Mesenchymal stem cell (in vitro differentiated cells and primary cell): ENCODE measurements around the gene LRFN2.

Experiments
- DNase-seq: peaks from one replicate; pipeline ENCODE4 v3.0.0-alpha.2; 2013
- H2AFZ ChIP-seq: one replicate; pipeline ENCODE4 v1.6.1; 2013; ENCODE audit warnings: low read depth, mild to moderate bottlenecking, control low read depth, inconsistent platforms, low read length, moderate library complexity
- H2AK5ac ChIP-seq: 2 replicates; pipeline ENCODE4 v1.6.1; 2013; ENCODE audit warnings: low read length, moderate library complexity, mild to moderate bottlenecking, inconsistent platforms; ENCODE audit not compliant: severe bottlenecking
- H2BK120ac ChIP-seq: one replicate; pipeline ENCODE4 v1.6.1; 2013; ENCODE audit warnings: low read depth, mild to moderate bottlenecking, inconsistent platforms, low read length, moderate library complexity
- H2BK12ac ChIP-seq, 2 experiments: one replicate each; pipeline ENCODE4 v1.6.1; 2013; ENCODE audit warnings: inconsistent platforms in 2 of 2, low read length in 2 of 2, mild to moderate bottlenecking in 2 of 2, moderate library complexity in 2 of 2, control low read depth in 1 of 2
- H2BK15ac ChIP-seq: one replicate; pipeline ENCODE4 v1.6.1; 2013; ENCODE audit warnings: mild to moderate bottlenecking, low read depth, inconsistent platforms; ENCODE audit not compliant: poor library complexity, severe bottlenecking
- H2BK5ac ChIP-seq: 2 replicates; pipeline ENCODE4 v1.6.1; 2013; ENCODE audit warnings: low read depth, mild to moderate bottlenecking, low read length, control low read depth, inconsistent platforms; ENCODE audit not compliant: poor library complexity, severe bottlenecking
- H3K14ac ChIP-seq, 2 experiments: one replicate each; pipeline ENCODE4 v1.6.1; 2013; ENCODE audit warnings: inconsistent platforms in 2 of 2, low read length in 2 of 2, control low read depth in 1 of 2, mild to moderate bottlenecking in 1 of 2, moderate library complexity in 1 of 2
- H3K18ac ChIP-seq, 2 experiments: one replicate each; pipeline ENCODE4 v1.6.1; 2013; ENCODE audit warnings: inconsistent platforms in 2 of 2, low read length in 2 of 2, control low read depth in 1 of 2, low read depth in 1 of 2, mild to moderate bottlenecking in 1 of 2
- H3K23ac ChIP-seq, 2 experiments: one replicate each; pipeline ENCODE4 v1.6.1; 2013; ENCODE audit warnings: inconsistent platforms in 2 of 2, low read length in 2 of 2, mild to moderate bottlenecking in 2 of 2, moderate library complexity in 2 of 2, control low read depth in 1 of 2
- H3K27ac ChIP-seq: 2 replicates; pipeline ENCODE4 v1.5.1; 2013; ENCODE audit warnings: mild to moderate bottlenecking, moderate library complexity, low read length, control low read depth, inconsistent platforms; ENCODE audit not compliant: poor library complexity, severe bottlenecking
- H3K27me3 ChIP-seq, 2 experiments: 2 replicates each; pipeline versions ENCODE4 v1.6.1 to v1.7.0; 2013; ENCODE audit warnings: low read length in 2 of 2, mild to moderate bottlenecking in 2 of 2, moderate library complexity in 2 of 2, control low read depth in 1 of 2, inconsistent platforms in 1 of 2; ENCODE audit not compliant: control insufficient read depth in 1 of 2, insufficient read depth in 1 of 2
- H3K36me3 ChIP-seq, 2 experiments: 2 replicates each; pipeline versions ENCODE4 v1.6.1 to v1.7.0; 2013; ENCODE audit warnings: low read length in 2 of 2, control low read depth in 1 of 2, inconsistent platforms in 1 of 2, low read depth in 1 of 2, mild to moderate bottlenecking in 1 of 2; ENCODE audit not compliant: insufficient read depth in 2 of 2, control insufficient read depth in 1 of 2
- H3K4ac ChIP-seq, 2 experiments: one replicate each; pipeline ENCODE4 v1.6.1; 2013; ENCODE audit warnings: inconsistent platforms in 2 of 2, low read length in 2 of 2, mild to moderate bottlenecking in 2 of 2, moderate library complexity in 2 of 2, control low read depth in 1 of 2, low read depth in 1 of 2
- H3K4me1 ChIP-seq: 2 replicates; pipeline ENCODE4 v1.6.1; 2013; ENCODE audit warnings: low read depth, low read length, control low read depth; ENCODE audit not compliant: control insufficient read depth, insufficient read depth
- H3K4me2 ChIP-seq: 2 replicates; pipeline ENCODE4 v1.6.1; 2013; ENCODE audit warnings: low read length, mild to moderate bottlenecking, inconsistent platforms; ENCODE audit not compliant: poor library complexity, severe bottlenecking
- H3K4me3 ChIP-seq, 2 experiments: 2 replicates each; pipeline versions ENCODE4 v1.5.1 to v1.7.0; 2013; ENCODE audit warnings: low read length in 2 of 2, mild to moderate bottlenecking in 2 of 2, control low read depth in 1 of 2, low read depth in 1 of 2; ENCODE audit not compliant: insufficient read depth in 1 of 2
- H3K79me1 ChIP-seq: replicated peaks from 2 replicates; pipeline ENCODE4 v1.6.1; 2013; ENCODE audit warnings: mild to moderate bottlenecking, control low read depth, low read length, inconsistent platforms; ENCODE audit not compliant: poor library complexity, severe bottlenecking
- H3K9ac ChIP-seq: 2 replicates; pipeline ENCODE4 v1.7.0; 2013; ENCODE audit warnings: mild to moderate bottlenecking, low read length, moderate library complexity
- H3K9me3 ChIP-seq: 2 replicates; pipeline ENCODE4 v1.7.0; 2013; ENCODE audit warnings: mild to moderate bottlenecking, low read length; ENCODE audit not compliant: control insufficient read depth
- H4K8ac ChIP-seq: one replicate; pipeline ENCODE4 v1.6.1; 2013; ENCODE audit warnings: inconsistent platforms, mild to moderate bottlenecking, low read length, moderate library complexity
- H4K91ac ChIP-seq: one replicate; pipeline ENCODE4 v1.6.1; 2013; ENCODE audit warnings: mild to moderate bottlenecking, low read length, inconsistent platforms
- WGBS: methylation state at CpG from one replicate; pipeline ENCODE4 v1.1.7; 2013; ENCODE audit warnings: mixed read lengths; 5-methylcytosine and 5-hydroxymethylcytosine counted together

Gene LRFN2

GRCh38 chr6:40439026-40439800 lies 148.0 kb downstream of the LRFN2 start:
- no peak for DNase-seq
- no peak overlapping the region for H2AFZ ChIP-seq
- H2AK5ac ChIP-seq = no peak overlapping the region
- no peak overlapping the region for H3K9ac ChIP-seq
- peaks cover 2% of the 10 kb centered on the region for H3K4me1 ChIP-seq
- H4K91ac ChIP-seq = no peak overlapping the region
- H2BK120ac ChIP-seq = no peak overlapping the region
- peaks cover 4 to 20% of the 10 kb centered on the region in 2 experiments for H3K27me3 ChIP-seq
- H3K4me2 ChIP-seq = no peak overlapping the region
- no peak overlapping the region for H3K23ac ChIP-seq
- H3K36me3 ChIP-seq = no peaks in the 10 kb centered on the region
- no peak overlapping the region for H3K4me3 ChIP-seq
- H3K79me1 ChIP-seq = no peaks in the 10 kb centered on the region
- H3K27ac ChIP-seq = no peak overlapping the region
- no peak overlapping the region for H3K18ac ChIP-seq
- no peak overlapping the region for H3K4ac ChIP-seq
- no peak overlapping the region for H2BK15ac ChIP-seq
- H4K8ac ChIP-seq = no peak overlapping the region
- H2BK12ac ChIP-seq = no peak overlapping the region
- H2BK5ac ChIP-seq = no peak overlapping the region
- H3K9me3 ChIP-seq = no peaks in the 10 kb centered on the region
- no peak overlapping the region for H3K14ac ChIP-seq
- 73% methylated on average over 5 of the region's 7 CpGs for WGBS

GRCh38 chr6:40438246-40438887 lies 148.8 kb downstream of the LRFN2 start:
- Histone ChIP-seq H3K9ac (no peak overlapping the region), H3K4ac (no peak overlapping the region), H2BK5ac (no peak overlapping the region), H3K23ac (no peak overlapping the region), H3K4me2 (no peak overlapping the region), H3K79me1 (no peaks in the 10 kb centered on the region), H2AFZ (no peak overlapping the region), H2BK12ac (no peak overlapping the region), H3K4me3 (no peak overlapping the region), H2AK5ac (no peak overlapping the region), H2BK120ac (no peak overlapping the region), H3K27me3 (peaks cover 0 to 21% of the 10 kb centered on the region in 2 experiments), H3K9me3 (no peaks in the 10 kb centered on the region), H3K36me3 (no peaks in the 10 kb centered on the region), H3K14ac (no peak overlapping the region), H4K8ac (no peak overlapping the region), H3K4me1 (peaks cover 2% of the 10 kb centered on the region), H3K18ac (no peak overlapping the region), H3K27ac (no peak overlapping the region), H2BK15ac (no peak overlapping the region), H4K91ac (no peak overlapping the region)
- DNase-seq = no peak
- 95% methylated on average over 4 of the region's 6 CpGs for WGBS

DNA sequence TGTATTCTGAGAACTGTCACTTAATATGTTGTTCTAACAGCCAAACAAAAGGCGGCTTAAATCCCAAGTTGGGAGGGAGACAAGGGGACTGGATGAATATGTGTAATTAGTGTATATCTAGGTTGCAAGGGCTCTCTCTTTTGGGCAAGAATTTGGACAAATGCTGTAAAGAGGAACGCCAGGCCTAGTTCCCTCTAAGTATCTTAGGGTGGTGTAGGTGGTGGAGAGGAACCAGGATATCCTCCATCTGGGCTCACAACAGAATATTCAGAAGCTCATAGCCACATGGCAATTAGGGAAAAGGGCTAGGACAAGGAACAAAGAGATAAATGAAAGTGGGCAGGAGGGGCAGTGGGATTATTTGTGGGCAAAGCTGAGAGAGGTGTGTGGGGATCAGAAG lies 149.5 kb downstream of the LRFN2 start:
- H3K14ac ChIP-seq = no peak overlapping the region
- no peak overlapping the region for H3K23ac ChIP-seq
- H2BK120ac ChIP-seq = no peak overlapping the region
- H3K36me3 ChIP-seq = no peaks in the 10 kb centered on the region
- H3K27ac ChIP-seq = no peak overlapping the region
- no peak overlapping the region for H3K4me3 ChIP-seq
- H4K8ac ChIP-seq = no peak overlapping the region
- no peak overlapping the region for H2BK5ac ChIP-seq
- DNase-seq = no peak
- no peak overlapping the region for H2AFZ ChIP-seq
- peaks cover 0 to 28% of the 10 kb centered on the region in 2 experiments for H3K27me3 ChIP-seq
- no peak overlapping the region for H3K4me2 ChIP-seq
- no peak overlapping the region for H3K4ac ChIP-seq
- H4K91ac ChIP-seq = no peak overlapping the region
- H3K9ac ChIP-seq = no peak overlapping the region
- no peak overlapping the region for H2BK15ac ChIP-seq
- no peaks in the 10 kb centered on the region for H3K9me3 ChIP-seq
- no peak overlapping the region for H3K18ac ChIP-seq
- WGBS = 89% methylated on average over 2 of the region's 2 CpGs
- H3K4me1 ChIP-seq = peaks cover 2% of the 10 kb centered on the region
- H3K79me1 ChIP-seq = no peaks in the 10 kb centered on the region
- no peak overlapping the region for H2BK12ac ChIP-seq
- H2AK5ac ChIP-seq = no peak overlapping the region

GRCh38 chr6:40436685-40437604 lies 150.2 kb downstream of the LRFN2 start:
- no peak overlapping the region for H4K91ac ChIP-seq
- no peak overlapping the region for H3K23ac ChIP-seq
- peak; percentile 42 for DNase-seq
- no peak overlapping the region for H2BK12ac ChIP-seq
- no peak overlapping the region for H3K4ac ChIP-seq
- no peak overlapping the region for H3K27ac ChIP-seq
- no peaks in the 10 kb centered on the region for H3K79me1 ChIP-seq
- H3K9me3 ChIP-seq = no peaks in the 10 kb centered on the region
- no peak overlapping the region for H2BK120ac ChIP-seq
- H3K18ac ChIP-seq = no peak overlapping the region
- H2BK15ac ChIP-seq = no peak overlapping the region
- H2AK5ac ChIP-seq = no peak overlapping the region
- H3K4me1 ChIP-seq = peaks cover 2% of the 10 kb centered on the region
- WGBS = 62% methylated on average over 8 of the region's 8 CpGs
- H3K4me2 ChIP-seq = no peak overlapping the region
- H3K4me3 ChIP-seq = no peak overlapping the region
- no peak overlapping the region for H3K14ac ChIP-seq
- no peak overlapping the region for H3K9ac ChIP-seq
- H4K8ac ChIP-seq = no peak overlapping the region
- no peaks in the 10 kb centered on the region for H3K36me3 ChIP-seq
- peaks cover 0 to 32% of the 10 kb centered on the region in 2 experiments for H3K27me3 ChIP-seq
- no peak overlapping the region for H2AFZ ChIP-seq
- no peak overlapping the region for H2BK5ac ChIP-seq
